ENCODE data around the gene ANKRD40.

GRCh38 chr17:50749245-50749644, 41.5 kb upstream of the ANKRD40 start:
- TF ChIP-seq RARB (CRISPR knock-in tag; IDR thresholded peaks at IDR 0.05) (no peak), PATZ1 (CRISPR knock-in tag; IDR thresholded peaks at IDR 0.05; ENCODE audit: borderline replicate concordance) (no peak), SNAI2 (CRISPR knock-in tag; IDR thresholded peaks at IDR 0.05) (no peak), TSHZ2 (CRISPR knock-in tag; IDR thresholded peaks at IDR 0.05) (no peak), ARNTL (CRISPR knock-in tag; IDR thresholded peaks at IDR 0.05; ENCODE audit: borderline replicate concordance, low read depth) (no peak), CREB5 (CRISPR knock-in tag; IDR thresholded peaks at IDR 0.05; ENCODE audit: low read depth) (no peak)

Measured in SK-N-SH treated with all-trans-retinoic acid at 6 μM for 48 hours (cell line).